Osteocyte (in vitro differentiated cells): Measurements from ENCODE around the gene DNTT. TPM values are rescaled to one million over a fixed set of nuclear protein-coding genes. Genes with fewer than 3 reads are reported as not detected.

Experiments used
- DNase-seq: peaks from one replicate; pipeline ENCODE4 v3.0.0; 2021; ENCODE audit warnings: mixed read lengths; ENCODE audit not compliant: unreplicated experiment; ENCODE audit errors: extremely low spot score
- H3K27ac Mint-ChIP-seq: one replicate; pipeline ENCODE4 v1.8.0; 2021; ENCODE audit warnings: mild to moderate bottlenecking, mixed read lengths; ENCODE audit not compliant: unreplicated experiment
- H3K27me3 Mint-ChIP-seq: one replicate; pipeline ENCODE4 v1.8.0; 2021; ENCODE audit warnings: mixed read lengths; ENCODE audit not compliant: unreplicated experiment
- H3K36me3 Mint-ChIP-seq: one replicate; pipeline ENCODE4 v1.8.0; 2021; ENCODE audit warnings: mixed read lengths; ENCODE audit not compliant: unreplicated experiment
- H3K4me1 Mint-ChIP-seq: one replicate; pipeline ENCODE4 v1.8.0; 2021; ENCODE audit warnings: mixed read lengths; ENCODE audit not compliant: unreplicated experiment
- H3K4me3 Mint-ChIP-seq: one replicate; pipeline ENCODE4 v1.8.0; 2021; ENCODE audit warnings: mild to moderate bottlenecking, moderate library complexity, mixed read lengths; ENCODE audit not compliant: unreplicated experiment
- H3K9me3 Mint-ChIP-seq: one replicate; pipeline ENCODE4 v1.8.0; 2021; ENCODE audit warnings: mixed read lengths; ENCODE audit not compliant: unreplicated experiment
- total RNA-seq: library from RNA; stranded (reverse); gene quantifications from 2 replicates; pipeline ENCODE4 v1.2.1, GENCODE V29; 2021
- TF ChIP-seq, protein P1 (sequence below): fragments of 200-600 bp; sonication (generic); IDR thresholded peaks from 2 replicates; pipeline ENCODE4 v1.5.0; 2021; ENCODE audit warnings: antibody characterized with exemption, mild to moderate bottlenecking, moderate library complexity

Gene DNTT
- total RNA-seq, 1 donor from 2014 or later, result not detected

DNA sequence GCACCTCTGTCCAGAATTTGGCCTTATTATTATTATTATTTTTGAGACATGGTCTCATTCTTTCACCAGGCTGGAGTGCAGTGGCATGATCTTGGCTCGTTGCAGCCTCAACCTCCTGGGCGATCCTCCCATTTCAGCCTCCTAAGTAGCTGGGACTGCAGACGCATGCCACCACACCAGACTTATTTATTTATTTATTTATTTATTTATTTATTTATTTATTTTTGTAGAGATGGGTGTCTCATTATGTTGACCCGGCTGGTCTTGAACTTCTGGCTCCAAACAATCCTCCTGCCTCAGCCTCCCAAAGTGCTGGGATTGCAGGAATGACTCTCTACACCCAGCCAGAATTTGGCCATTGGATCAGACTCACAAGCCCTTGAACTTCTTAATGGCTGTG, 39.3 kb upstream of the DNTT start:
- no peak for DNase-seq
- no peaks in the 10 kb centered on the region for H3K36me3 Mint-ChIP-seq
- TF ChIP-seq, protein P1, sequence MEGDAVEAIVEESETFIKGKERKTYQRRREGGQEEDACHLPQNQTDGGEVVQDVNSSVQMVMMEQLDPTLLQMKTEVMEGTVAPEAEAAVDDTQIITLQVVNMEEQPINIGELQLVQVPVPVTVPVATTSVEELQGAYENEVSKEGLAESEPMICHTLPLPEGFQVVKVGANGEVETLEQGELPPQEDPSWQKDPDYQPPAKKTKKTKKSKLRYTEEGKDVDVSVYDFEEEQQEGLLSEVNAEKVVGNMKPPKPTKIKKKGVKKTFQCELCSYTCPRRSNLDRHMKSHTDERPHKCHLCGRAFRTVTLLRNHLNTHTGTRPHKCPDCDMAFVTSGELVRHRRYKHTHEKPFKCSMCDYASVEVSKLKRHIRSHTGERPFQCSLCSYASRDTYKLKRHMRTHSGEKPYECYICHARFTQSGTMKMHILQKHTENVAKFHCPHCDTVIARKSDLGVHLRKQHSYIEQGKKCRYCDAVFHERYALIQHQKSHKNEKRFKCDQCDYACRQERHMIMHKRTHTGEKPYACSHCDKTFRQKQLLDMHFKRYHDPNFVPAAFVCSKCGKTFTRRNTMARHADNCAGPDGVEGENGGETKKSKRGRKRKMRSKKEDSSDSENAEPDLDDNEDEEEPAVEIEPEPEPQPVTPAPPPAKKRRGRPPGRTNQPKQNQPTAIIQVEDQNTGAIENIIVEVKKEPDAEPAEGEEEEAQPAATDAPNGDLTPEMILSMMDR, result no peak
- peaks cover 19% of the 10 kb centered on the region for H3K27me3 Mint-ChIP-seq
- H3K9me3 Mint-ChIP-seq, result no peaks in the 10 kb centered on the region
- no peaks in the 10 kb centered on the region for H3K4me1 Mint-ChIP-seq
- no peak overlapping the region for H3K4me3 Mint-ChIP-seq
- no peak overlapping the region for H3K27ac Mint-ChIP-seq

DNA sequence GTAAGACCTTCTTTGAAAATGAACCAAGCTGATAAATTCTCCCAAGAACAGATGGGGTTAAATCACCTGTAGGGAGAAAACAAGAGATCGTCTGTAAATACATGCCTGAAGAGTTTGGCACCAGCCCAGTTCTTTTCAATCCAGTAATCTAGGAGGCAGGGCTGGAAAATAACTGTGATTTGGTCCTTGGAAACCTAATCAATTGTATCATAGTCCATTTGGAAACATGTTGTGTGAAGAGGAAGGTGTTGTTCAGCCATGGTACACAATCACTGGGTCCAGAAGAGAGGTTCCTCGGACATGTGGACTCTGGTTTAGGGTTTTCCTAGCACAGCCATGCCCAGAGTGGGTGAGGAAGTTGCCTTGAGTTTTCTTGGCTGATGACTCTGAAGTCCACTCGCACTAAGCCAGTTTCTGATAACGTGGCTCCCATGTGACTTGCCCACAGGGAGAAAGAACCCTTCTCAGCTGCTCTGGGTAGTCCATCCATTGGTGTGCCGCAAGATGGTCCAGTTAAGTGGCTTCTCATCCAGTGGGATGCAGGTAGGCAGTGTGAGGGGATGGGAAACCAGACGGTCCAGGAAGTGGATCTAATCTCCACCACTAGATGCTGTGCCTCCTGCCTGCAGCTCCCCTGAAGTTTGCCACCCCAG, 38.0 kb upstream of the DNTT start:
- no peaks in the 10 kb centered on the region for H3K9me3 Mint-ChIP-seq
- H3K4me3 Mint-ChIP-seq, result no peak overlapping the region
- H3K4me1 Mint-ChIP-seq, result no peaks in the 10 kb centered on the region
- no peaks in the 10 kb centered on the region for H3K36me3 Mint-ChIP-seq
- TF ChIP-seq, protein P1, result no peak
- H3K27me3 Mint-ChIP-seq, result peaks cover 15% of the 10 kb centered on the region
- no peak for DNase-seq
- H3K27ac Mint-ChIP-seq, result no peak overlapping the region

DNA sequence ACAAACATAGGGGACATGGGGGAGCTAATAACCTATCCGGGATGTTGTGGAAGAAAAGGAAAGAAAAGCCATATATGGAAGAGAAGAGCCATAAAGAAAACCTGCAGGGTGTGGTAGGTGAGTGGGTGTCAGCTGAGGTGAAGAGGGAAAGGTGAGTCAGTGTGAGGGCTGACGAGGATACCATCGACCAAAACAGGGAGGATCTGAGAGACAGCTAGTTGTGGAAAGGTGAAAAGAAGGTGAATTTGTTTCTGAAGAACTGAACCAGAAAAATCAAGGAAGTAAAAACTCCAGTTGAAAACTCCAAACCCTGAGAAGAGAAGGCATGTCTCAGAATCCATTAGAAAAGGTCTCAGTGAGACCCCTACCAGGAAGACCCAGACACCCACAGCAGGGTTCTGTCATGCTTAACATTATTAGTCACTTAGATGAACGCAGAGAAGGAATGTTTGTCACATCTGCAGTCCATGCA, 37.0 kb upstream of the DNTT start:
- DNase-seq, result no peak
- H3K27me3 Mint-ChIP-seq, result peaks cover 17% of the 10 kb centered on the region
- no peaks in the 10 kb centered on the region for H3K36me3 Mint-ChIP-seq
- no peak overlapping the region for H3K4me3 Mint-ChIP-seq
- TF ChIP-seq, protein P1, result no peak
- no peaks in the 10 kb centered on the region for H3K9me3 Mint-ChIP-seq
- no peaks in the 10 kb centered on the region for H3K4me1 Mint-ChIP-seq
- no peak overlapping the region for H3K27ac Mint-ChIP-seq

DNA sequence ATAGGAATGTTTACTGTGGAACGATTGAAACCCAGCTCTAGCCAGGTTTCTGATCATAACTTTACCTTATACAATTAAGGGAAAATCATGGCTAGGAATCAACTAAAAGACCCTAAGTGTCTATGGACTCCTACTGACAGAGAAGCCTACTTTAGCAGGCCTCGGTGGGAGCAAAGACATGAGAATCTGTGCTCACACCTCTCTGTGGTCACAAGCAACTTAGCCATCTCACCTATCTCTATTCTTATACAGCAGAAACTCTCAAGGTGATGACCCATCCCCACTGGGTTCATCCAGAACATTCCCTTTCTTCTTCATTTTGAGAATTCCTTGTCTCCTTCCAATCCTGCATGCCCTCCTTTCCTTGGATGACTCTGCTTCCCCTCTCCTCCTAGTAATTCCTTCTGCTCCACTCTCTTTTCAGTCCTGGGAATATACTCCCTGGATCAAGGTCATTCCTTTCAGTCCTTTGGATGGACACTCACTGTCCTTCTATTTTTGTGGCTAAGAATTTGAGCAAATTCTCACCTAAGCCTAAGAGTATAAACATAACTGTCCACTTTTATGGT, 35.8 kb upstream of the DNTT start:
- H3K27me3 Mint-ChIP-seq, result peaks cover 17% of the 10 kb centered on the region
- no peak for DNase-seq
- H3K9me3 Mint-ChIP-seq, result no peaks in the 10 kb centered on the region
- TF ChIP-seq, protein P1, result no peak
- H3K27ac Mint-ChIP-seq, result no peak overlapping the region
- no peaks in the 10 kb centered on the region for H3K4me1 Mint-ChIP-seq
- H3K36me3 Mint-ChIP-seq, result no peaks in the 10 kb centered on the region
- H3K4me3 Mint-ChIP-seq, result no peak overlapping the region

DNA sequence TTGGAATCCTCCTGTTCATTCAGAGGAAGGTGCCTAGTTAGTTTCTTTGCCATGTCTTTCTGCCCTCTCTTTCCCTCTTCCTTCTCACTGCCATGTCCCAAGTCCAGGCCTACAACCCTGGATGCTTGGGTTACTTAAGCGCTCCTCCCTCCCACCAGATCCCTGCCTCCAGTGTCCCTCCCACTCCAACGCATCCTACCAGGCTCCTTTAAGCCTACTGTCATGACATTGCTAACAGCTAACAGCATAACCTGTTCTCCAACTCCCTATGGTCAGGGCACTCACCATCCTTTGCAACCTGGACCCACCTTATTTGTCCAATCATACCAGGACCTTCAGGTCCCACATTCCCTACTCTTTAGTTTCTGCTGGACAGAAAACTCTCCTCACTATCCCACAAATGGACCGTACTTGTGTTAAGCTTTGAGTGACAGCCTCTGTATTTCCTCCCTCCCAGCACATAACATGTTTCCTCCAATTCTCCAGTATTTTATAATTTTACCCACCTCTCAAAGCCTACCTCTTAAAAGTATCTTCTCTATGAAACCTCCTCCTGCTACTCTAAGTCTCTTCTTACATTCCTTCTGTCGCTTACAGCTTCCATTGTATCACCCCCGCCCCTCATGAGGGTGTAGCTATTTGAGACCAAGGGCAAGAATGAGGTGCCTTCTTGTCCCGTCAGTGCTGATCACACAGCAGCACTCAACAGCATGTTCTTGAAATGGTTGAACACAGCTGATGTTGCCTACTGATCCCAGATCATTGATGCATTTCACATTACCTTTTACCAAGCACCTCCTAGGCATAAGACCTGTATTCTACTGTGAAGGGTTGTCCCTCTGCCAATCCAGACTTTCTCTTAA, 34.6 kb upstream of the DNTT start:
- no peak overlapping the region for H3K4me3 Mint-ChIP-seq
- no peaks in the 10 kb centered on the region for H3K4me1 Mint-ChIP-seq
- no peaks in the 10 kb centered on the region for H3K36me3 Mint-ChIP-seq
- TF ChIP-seq, protein P1, result no peak
- no peaks in the 10 kb centered on the region for H3K9me3 Mint-ChIP-seq
- H3K27ac Mint-ChIP-seq, result no peak overlapping the region
- H3K27me3 Mint-ChIP-seq, result peaks cover 17% of the 10 kb centered on the region
- no peak for DNase-seq
